DMS153 treated with DMSO at 0.1 percent for 48 hours (cell line): ENCODE data around the gene GBP4.
A peak's percentile ranks its signal among the peaks of the same experiment; 100 is the strongest.
"Not testable (repeated sequence)": the region's sequence is repeated elsewhere in the genome, so short reads cannot be mapped to it uniquely, and the experiment has no call there.

ENCODE experiments used
- DNase-seq: peaks from one replicate; lab custom pipeline; 2025; ENCODE audit not compliant: unreplicated experiment; lab: John Stamatoyannopoulos, UW

GBP4 gene

GRCh38 chr1:89198491-89199072 is at the start of gene GBP4:
Gene GBP4, minus strand, starts transcription at chr1:89198942. Its CDS starts 108 bp downstream, at chr1:89198834.
- no peak for DNase-seq

GRCh38 chr1:89243046-89243445 is 44.3 kb upstream of the GBP4 start:
- DNase-seq: no peak

DNA sequence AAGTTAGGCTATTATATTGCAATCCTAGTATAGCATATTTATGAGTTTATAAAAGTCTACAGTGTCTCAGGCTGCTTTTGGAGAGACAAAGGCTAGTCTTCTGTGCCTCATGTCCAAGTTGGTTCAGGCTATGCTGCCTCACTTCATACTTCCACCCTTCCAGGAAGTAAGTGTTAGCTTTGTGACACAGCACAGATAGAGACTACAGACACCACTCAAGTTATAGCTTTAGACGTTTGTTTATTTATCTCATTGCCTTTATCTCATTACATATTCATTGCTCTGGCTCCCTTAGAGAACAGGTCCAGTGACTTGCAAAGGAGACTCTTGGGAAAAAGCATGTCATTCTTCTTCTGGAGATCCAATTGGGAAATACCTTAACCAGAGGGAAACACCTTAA is 22.6 kb upstream of the GBP4 start:
- DNase-seq: peak; percentile 15

DNA sequence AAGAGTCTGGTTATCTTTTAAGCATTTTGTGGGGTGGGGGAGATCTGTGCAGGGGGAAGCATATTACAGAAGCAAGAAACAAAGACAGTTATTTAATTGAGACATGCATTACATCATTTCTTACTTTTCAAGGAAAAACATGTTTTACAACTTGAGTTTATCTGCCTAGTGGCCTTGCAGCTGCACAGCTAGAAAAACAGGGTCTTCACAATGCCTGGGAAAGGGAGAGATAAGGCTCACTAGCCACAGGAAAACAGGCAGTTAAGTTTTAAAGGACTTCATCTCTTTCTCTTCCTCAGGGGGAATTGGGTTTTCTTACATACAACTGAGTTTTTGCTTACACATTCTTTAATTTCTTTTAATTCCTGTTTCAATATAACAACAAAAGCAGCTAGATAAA is 21.1 kb upstream of the GBP4 start:
- not testable (repeated sequence) for DNase-seq

DNA sequence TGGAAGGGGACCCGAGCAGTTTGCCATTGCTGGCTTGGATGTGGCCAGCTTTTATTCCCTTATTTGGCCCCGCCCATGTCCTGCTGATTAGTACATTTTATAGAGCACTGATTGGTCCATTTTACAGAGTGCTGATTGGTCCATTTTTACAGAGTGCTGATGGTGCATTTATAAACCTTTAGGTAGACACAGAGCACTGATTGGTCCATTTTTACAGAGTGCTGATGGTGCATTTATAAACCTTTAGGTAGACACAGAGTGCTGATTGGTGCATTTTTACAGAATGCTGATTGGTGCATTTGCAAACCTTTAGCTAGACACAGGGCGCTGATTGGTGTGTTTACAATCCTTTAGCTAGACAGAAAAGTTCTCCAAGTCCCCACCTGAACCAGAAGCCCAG is 20.2 kb upstream of the GBP4 start:
- DNase-seq: not testable (repeated sequence)

- DNase-seq: no peak
These were observed 14.6 kb upstream of the GBP4 start for GRCh38 chr1:89213347-89213746.

DNA sequence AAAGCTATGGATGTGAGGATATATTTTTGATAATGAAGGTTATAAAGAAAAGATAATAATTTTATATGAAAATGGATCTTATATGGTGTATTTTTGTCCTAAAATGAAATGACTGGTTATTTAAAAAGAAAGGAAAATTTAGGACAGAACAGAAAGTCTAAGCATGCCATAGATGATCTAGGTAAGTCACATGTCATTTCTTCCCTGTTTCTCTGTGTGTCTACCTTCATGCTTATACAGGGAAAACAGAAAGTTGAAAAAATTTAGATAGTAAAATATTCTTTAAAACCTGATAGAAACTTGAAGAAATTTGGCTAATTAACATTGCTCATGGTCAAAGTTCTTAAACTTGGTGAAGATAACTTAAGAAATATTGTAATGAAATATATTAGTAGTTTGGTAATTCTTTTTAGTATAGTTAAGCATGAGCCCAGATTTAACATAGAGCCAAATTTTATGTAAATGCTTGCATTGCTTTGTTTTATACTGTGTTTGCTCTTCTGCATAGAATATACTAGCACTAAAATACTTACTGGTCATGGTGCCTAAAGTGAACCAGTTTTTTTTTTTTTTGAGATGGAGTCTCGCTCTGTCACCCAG is 12.4 kb upstream of the GBP4 start:
- DNase-seq: no peak

GRCh38 chr1:89206373-89206772 is 7.6 kb upstream of the GBP4 start:
- no peak for DNase-seq

DNA sequence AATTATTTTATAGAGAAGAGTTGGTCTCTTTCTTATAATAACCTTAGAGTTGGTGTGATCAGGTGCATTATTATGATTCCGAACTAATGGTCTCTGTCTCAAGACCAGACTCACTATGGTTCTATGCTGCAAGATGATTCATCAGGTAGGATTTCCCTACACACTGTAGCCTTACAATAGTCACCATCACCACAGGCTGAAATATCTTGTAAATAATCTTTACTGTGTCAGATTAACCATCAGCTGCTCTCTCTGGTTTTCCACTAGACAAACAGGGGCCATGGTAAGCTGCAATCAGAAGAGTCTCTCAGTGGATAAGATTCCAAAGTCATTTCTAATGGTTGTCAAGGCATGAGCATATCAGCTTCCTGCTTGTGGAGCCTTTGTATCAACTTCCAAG is 4.4 kb upstream of the GBP4 start:
- DNase-seq: no peak

DNA sequence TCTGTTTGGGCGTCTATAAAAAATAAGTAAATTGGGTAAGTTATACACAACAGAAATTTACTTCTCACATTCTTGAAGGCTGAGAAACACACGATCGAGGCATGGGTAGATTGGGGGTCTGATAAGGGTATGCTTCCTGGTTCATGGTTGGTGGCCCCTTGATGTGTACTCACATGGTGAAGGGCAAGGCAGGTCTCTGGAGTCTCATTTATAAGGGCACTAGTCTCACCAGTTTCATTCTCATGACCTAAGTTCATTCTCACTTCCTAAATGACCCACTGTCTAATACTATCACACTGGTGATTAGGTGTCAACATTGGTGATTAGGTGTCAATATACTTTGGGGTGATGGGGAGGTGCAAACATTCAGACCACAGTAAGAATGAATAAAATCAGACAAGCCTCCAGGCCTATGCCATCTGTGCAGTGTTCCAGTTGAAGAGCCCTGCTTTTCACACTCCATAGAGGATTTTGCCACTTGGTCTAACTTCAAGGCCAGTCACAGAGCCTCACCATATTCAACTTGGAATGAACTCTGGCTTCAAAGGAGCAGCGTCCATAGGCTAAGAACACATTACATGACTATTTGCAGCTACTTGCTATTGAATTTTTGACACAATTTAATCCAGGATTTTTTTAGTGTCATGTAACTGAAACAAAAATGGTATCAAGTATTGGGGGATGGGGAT is 2.5 kb upstream of the GBP4 start:
- no peak for DNase-seq

DNA sequence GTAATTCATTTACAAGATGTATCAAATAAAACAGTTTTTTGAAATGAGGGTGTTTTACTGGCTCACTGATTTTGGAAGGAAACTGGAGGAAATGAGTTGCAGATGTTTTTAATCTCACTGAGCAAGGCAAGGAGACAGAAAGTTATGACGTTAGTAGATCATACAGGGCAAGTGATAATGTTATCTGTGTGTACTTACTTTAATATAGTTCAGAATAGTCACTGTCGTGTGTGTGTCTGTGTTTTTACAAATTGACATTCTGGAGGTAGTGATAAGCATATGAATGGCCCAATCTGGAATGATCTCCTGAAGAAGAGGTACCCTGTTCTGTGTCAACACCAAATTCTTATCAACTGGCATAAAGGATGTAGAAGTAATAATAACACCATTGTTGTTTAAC is 1.9 kb upstream of the GBP4 start:
- no peak for DNase-seq

GRCh38 chr1:89199525-89200031 is 836 bp upstream of the GBP4 start:
- DNase-seq: no peak

GRCh38 chr1:89198081-89198480 is 661 bp downstream of the GBP4 start:
- DNase-seq: no peak

- no peak for DNase-seq
These were observed 3.3 kb downstream of the GBP4 start for GRCh38 chr1:89195476-89195875.

DNA sequence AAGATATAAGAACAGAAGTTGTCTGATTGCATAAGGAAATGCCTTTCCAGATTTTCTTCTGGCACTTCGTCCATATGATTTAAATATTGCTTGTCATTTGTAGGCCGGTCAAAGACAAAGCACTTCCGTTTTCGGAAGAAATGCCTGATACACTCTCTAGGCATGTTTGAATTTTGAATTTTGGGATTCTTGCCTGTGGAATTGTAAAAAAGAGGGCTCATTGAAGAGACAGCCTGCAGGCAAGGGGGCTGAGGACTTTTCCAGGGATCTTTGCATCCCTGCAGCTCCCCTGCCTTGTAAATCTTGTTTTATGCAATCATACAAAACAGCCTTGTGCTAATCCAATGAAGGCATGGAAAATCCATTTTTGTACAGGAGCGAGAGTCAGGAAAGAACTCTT is 7.4 kb downstream of the GBP4 start:
- no peak for DNase-seq

- no peak for DNase-seq
These were observed 8.7 kb downstream of the GBP4 start for GRCh38 chr1:89190017-89190416.

- DNase-seq: no peak
These were observed 19.4 kb downstream of the GBP4 start for GRCh38 chr1:89179343-89179742.

DNA sequence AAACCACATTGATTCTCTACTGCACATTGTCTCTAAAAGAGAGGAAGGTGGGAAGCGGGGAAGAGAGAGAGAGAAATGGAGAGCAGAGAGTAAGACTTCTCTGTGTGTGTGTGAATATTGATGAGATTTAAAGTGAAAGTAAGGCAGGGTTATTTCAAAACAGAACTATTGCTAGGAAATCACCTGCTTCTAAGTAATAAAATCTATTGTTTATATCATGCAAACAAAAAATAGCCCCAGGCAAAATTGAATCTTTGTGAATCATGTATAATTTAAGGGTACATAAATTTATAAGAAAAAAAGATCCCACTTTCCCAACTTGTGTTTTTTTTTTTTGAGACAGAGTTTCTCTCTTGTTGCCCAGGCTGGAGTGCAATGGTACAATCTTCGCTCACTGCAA is 21.8 kb downstream of the GBP4 start:
- DNase-seq: no peak

DNA sequence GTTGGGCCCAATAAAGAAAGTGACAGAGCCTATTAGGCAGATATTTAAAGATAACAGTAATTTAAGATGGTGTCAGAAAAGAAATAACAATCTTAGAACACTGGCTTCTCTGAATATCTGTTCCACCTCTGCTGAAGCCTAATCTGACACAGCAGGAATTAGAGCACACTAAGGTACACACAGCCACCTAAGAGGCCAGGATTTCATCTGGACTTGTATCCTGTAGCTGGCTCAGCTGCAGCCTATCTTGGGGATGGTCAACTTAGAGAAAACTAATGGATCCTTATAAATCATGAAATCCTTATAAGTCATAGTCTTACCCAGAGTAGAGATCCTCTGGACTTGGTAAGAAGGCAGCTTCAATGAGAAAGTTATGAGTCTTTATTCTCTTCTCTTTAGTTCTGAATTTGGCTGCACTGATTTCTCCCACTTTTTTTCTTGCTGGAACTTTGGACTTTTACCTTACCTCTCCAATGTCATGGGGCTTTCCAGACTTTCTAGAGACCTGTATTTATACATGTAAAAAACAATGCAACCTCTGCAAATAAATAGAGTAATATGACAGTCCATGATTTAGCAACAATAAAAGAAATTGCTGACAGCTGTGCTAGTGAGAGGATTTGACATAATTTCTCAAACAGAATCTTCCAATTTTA is 23.0 kb downstream of the GBP4 start, which contains the start of gene GBP7:
Gene GBP7, minus strand, starts transcription at position 403 of the 656 bp plus-strand sequence. CDS start 4,068 bp downstream, outside the sequence.
- DNase-seq: no peak

DNA sequence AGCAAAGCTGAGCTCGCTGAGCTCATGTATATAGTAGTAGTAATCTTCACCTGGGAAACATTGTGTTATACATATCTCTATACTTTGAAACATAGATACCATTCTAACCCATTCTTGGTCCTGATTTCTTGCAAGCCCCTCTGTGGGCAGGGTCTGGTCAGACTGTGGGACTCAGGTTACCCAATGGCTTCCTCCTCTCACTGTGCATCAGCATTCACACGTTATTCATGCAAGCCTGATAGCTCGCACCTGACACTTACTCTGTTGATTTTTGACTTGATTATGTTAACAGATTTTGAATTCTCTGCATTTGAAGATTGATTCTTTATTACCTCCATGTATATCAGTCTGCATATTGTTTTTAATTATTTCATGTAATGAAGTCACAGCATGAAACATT is 24.3 kb downstream of the GBP4 start:
- DNase-seq: no peak

DNA sequence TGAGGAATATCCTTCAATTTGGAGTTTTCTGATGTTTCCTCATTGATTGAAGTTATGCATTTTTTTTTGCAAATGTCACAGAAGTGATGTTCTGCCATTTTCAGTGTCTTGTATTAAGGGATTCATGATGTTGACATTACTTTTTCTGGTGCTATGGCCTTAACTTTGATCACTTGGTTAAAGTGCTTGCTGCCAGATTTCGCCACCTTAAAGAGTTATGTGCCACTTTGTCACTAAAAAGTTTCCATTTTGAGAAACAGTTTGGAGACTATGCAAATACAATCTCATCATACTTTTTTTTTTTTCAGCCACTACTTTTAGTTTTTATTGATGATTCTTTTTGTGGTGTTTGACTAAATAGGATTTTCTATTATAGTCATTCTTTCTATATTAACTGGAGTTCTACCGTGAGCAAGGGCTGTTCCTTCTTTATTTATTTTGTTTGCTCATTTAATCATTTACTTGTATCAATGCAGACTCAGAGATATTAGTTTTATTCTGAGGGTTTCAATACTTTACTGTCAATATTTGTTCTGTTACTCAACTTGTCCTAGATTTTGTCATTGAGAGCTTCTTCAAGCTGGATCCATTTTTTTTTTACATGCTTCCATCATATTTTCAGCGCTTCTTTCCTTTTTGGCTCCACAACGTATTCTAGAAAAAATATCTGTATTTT is 26.1 kb downstream of the GBP4 start:
- no peak for DNase-seq
